HEK293T (cell line): ENCODE results near the gene MT1A.

Experiments
- CTCF ChIA-PET: fragments of 350-600 bp; formaldehyde crosslinking; extraction: SDS; loops from one replicate; lab custom pipeline; 2021; ENCODE audit warnings: antibody characterized with exemption, inconsistent platforms; lab: Yijun Ruan, JAX
- POLR2A ChIA-PET: fragments of 350-600 bp; formaldehyde crosslinking; extraction: SDS; loops from one replicate; lab custom pipeline; 2020; ENCODE audit warnings: antibody characterized with exemption, inconsistent platforms; lab: Yijun Ruan, JAX
- DNase-seq: peaks from one replicate; pipeline ENCODE4 v3.0.0; 2012; ENCODE audit warnings: mixed read lengths; ENCODE audit errors: extremely low spot score
- ARNT ChIP-seq: fragments of 450-650 bp; IDR thresholded peaks from 2 replicates; pipeline ENCODE4 v1.6.1; 2017; ENCODE audit warnings: mild to moderate bottlenecking
- BHLHE40 ChIP-seq: fragments of 450-650 bp; IDR thresholded peaks from 2 replicates; pipeline ENCODE4 v1.6.1; 2016; ENCODE audit warnings: mild to moderate bottlenecking, moderate library complexity, borderline replicate concordance
- CTBP1 ChIP-seq: fragments of 450-650 bp; IDR thresholded peaks from 2 replicates; pipeline ENCODE4 v1.6.1; 2016; ENCODE audit warnings: borderline replicate concordance
- ELF4 ChIP-seq: fragments of 450-650 bp; IDR thresholded peaks from 2 replicates; pipeline ENCODE4 v1.6.1; 2017; ENCODE audit warnings: antibody characterized with exemption
- FOXA1 ChIP-seq: fragments of 450-650 bp; IDR thresholded peaks from 2 replicates; pipeline ENCODE4 v1.6.1; 2016; ENCODE audit warnings: mild to moderate bottlenecking
- FOXK2 ChIP-seq: fragments of 450-650 bp; IDR thresholded peaks from 2 replicates; pipeline ENCODE4 v1.6.1; 2016; ENCODE audit warnings: mild to moderate bottlenecking
- FOXM1 ChIP-seq: fragments of 450-650 bp; IDR thresholded peaks from 2 replicates; pipeline ENCODE4 v1.6.1; 2017; ENCODE audit warnings: mild to moderate bottlenecking, borderline replicate concordance
- HDGF ChIP-seq: fragments of 450-650 bp; IDR thresholded peaks from 2 replicates; pipeline ENCODE4 v1.6.1; 2017; ENCODE audit warnings: antibody characterized with exemption, borderline replicate concordance
- L3MBTL2 ChIP-seq: fragments of 450-650 bp; conservative IDR thresholded peaks from 2 replicates; pipeline ENCODE4 v1.6.1; 2016; ENCODE audit warnings: mild to moderate bottlenecking
- LEF1 ChIP-seq: fragments of 450-650 bp; IDR thresholded peaks from 2 replicates; pipeline ENCODE4 v1.6.1; 2017; ENCODE audit warnings: mild to moderate bottlenecking, borderline replicate concordance
- NFRKB ChIP-seq: fragments of 450-650 bp; IDR thresholded peaks from 2 replicates; pipeline ENCODE4 v1.6.1; 2016; ENCODE audit warnings: mild to moderate bottlenecking, moderate library complexity
- PKNOX1 ChIP-seq: fragments of 450-650 bp; IDR thresholded peaks from 2 replicates; pipeline ENCODE4 v1.6.1; 2016
- SP1 ChIP-seq: fragments of 450-650 bp; IDR thresholded peaks from 2 replicates; pipeline ENCODE4 v1.6.1; 2017
- SUZ12 ChIP-seq: fragments of 450-650 bp; IDR thresholded peaks from 2 replicates; pipeline ENCODE4 v1.6.1; 2016; ENCODE audit warnings: mild to moderate bottlenecking
- TARDBP ChIP-seq: fragments of 450-650 bp; IDR thresholded peaks from 2 replicates; pipeline ENCODE4 v1.6.1; 2016
- ZNF384 ChIP-seq: fragments of 450-650 bp; IDR thresholded peaks from 2 replicates; pipeline ENCODE4 v1.6.1; 2016

The MT1A gene

GRCh38 chr16:56629531-56629930, 8.9 kb upstream of the MT1A start:
- DNase-seq, result no peak
- POLR2A ChIA-PET, result no interaction called here
- CTCF ChIA-PET, result interaction anchor here (1.2 kb wide), 1 partner anchor 25 kb away, joined by 3 read pairs; no protein-coding TSS in a partner anchor
- TF ChIP-seq SUZ12 (no peak), FOXK2 (no peak), LEF1 (no peak), SP1 (no peak), NFRKB (no peak), PKNOX1 (no peak), ZNF384 (no peak), TARDBP (no peak), FOXA1 (no peak), ARNT (no peak), FOXM1 (no peak), CTBP1 (no peak), HDGF (no peak), L3MBTL2 (no peak), ELF4 (no peak)

GRCh38 chr16:56630134-56630533, 8.3 kb upstream of the MT1A start:
- DNase-seq, result no peak
- CTCF ChIA-PET, result interaction anchor here (1.2 kb wide), 1 partner anchor 25 kb away, joined by 3 read pairs; no protein-coding TSS in a partner anchor
- TF ChIP-seq FOXM1 (no peak), SUZ12 (no peak), TARDBP (no peak), FOXA1 (no peak), ARNT (no peak), CTBP1 (no peak), HDGF (no peak), NFRKB (no peak), ELF4 (no peak), ZNF384 (no peak), LEF1 (no peak), L3MBTL2 (no peak), PKNOX1 (no peak), SP1 (no peak), BHLHE40 (no peak), FOXK2 (no peak)
- POLR2A ChIA-PET, result no interaction called here

GRCh38 chr16:56631197-56631596, 7.3 kb upstream of the MT1A start:
- no peak for DNase-seq
- TF ChIP-seq NFRKB (no peak), FOXM1 (no peak), SUZ12 (no peak), FOXA1 (no peak), PKNOX1 (no peak), ARNT (no peak), HDGF (no peak), ELF4 (no peak), SP1 (no peak), L3MBTL2 (no peak), BHLHE40 (no peak), LEF1 (no peak), ZNF384 (no peak), TARDBP (no peak), FOXK2 (no peak), CTBP1 (no peak)
- ChIA-PET CTCF (no interaction called here), POLR2A (no interaction called here)

- CTCF ChIA-PET, result no interaction called here
- POLR2A ChIA-PET, result no interaction called here
- TF ChIP-seq FOXM1, result no peak
- TF ChIP-seq ELF4, result no peak
- TF ChIP-seq TARDBP, result no peak
- no peak for TF ChIP-seq ZNF384
- no peak for TF ChIP-seq FOXK2
- no peak for TF ChIP-seq CTBP1
- TF ChIP-seq BHLHE40, result no peak
- TF ChIP-seq NFRKB, result no peak
- no peak for TF ChIP-seq FOXA1
- TF ChIP-seq HDGF, result no peak
- no peak for TF ChIP-seq PKNOX1
- no peak for TF ChIP-seq L3MBTL2
- no peak for TF ChIP-seq ARNT
- DNase-seq, result no peak
Observed at GRCh38 chr16:56631832-56632155, 6.7 kb upstream of the MT1A start.

- no peak for DNase-seq
- ChIA-PET CTCF (no interaction called here), POLR2A (no interaction called here)
- TF ChIP-seq FOXK2 (no peak), NFRKB (no peak), PKNOX1 (no peak), BHLHE40 (no peak), L3MBTL2 (no peak), FOXA1 (no peak), LEF1 (no peak), CTBP1 (no peak)
Observed at GRCh38 chr16:56632156-56632847, 6.2 kb upstream of the MT1A start, which contains the start of gene MT1M. TSS of gene MT1M (plus strand) at chr16:56632659. CDS start at chr16:56632732, 73 bp downstream.
